OCI-LY3 (cell line): ENCODE results near the gene LRIF1.

ENCODE experiments used
- CTCF ChIP-seq: fragments of 200-600, 300-600 bp; sonication (generic); IDR thresholded peaks from 2 replicates; pipeline ENCODE4 v1.5.1; 2014; ENCODE audit warnings: antibody characterized with exemption, low read length, low read depth
- EZH2phosphoT487 ChIP-seq: fragments of 200-600 bp; shearing (Covaris generic); IDR thresholded peaks from 2 replicates; pipeline ENCODE4 v1.6.1; 2018; ENCODE audit warnings: antibody characterized with exemption, mixed run types, low read depth

GRCh38 chr1:110961902-110962301 lies 1.8 kb downstream of the LRIF1 start:
- TF ChIP-seq CTCF: no peak
- TF ChIP-seq EZH2phosphoT487: no peak
